Activated CD8-positive, alpha-beta memory T cell treated with anti-CD3 and anti-CD28 coated beads for 1 hour (primary cell): ENCODE measurements around the gene SPTLC3.

Source experiments
- DNase-seq, 2 donors: peaks; one replicate each; pipeline ENCODE4 v3.0.0-alpha.2; 2020; ENCODE audit warnings: low read depth in 1 of 2; ENCODE audit errors: extremely low read depth in 1 of 2

Gene SPTLC3

GRCh38 chr20:13028673-13029072 lies 19.9 kb downstream of the SPTLC3 start:
- no peak for DNase-seq

- no peak for DNase-seq
Measured at GRCh38 chr20:13029687-13030375, 21.1 kb downstream of the SPTLC3 start.

- no peak for DNase-seq
Measured at GRCh38 chr20:13031751-13032150, 23.0 kb downstream of the SPTLC3 start.

- DNase-seq: no peak
Measured at GRCh38 chr20:13034115-13034514, 25.3 kb downstream of the SPTLC3 start.

GRCh38 chr20:13034936-13035335 lies 26.2 kb downstream of the SPTLC3 start:
- no peak for DNase-seq

GRCh38 chr20:13035399-13036152 lies 26.8 kb downstream of the SPTLC3 start:
- DNase-seq: no peak

GRCh38 chr20:13037727-13038126 lies 29.0 kb downstream of the SPTLC3 start:
- DNase-seq: no peak

- DNase-seq: no peak
Measured at GRCh38 chr20:13041574-13042457, 33.0 kb downstream of the SPTLC3 start.

- no peak for DNase-seq
Measured at GRCh38 chr20:13042458-13042794, 33.7 kb downstream of the SPTLC3 start.

GRCh38 chr20:13046409-13046808 lies 37.6 kb downstream of the SPTLC3 start:
- no peak for DNase-seq

- DNase-seq: no peak
Measured at GRCh38 chr20:13054011-13054410, 45.2 kb downstream of the SPTLC3 start.

- DNase-seq: no peak
Measured at GRCh38 chr20:13058666-13059389, 50.1 kb downstream of the SPTLC3 start.

GRCh38 chr20:13059398-13060136 lies 50.8 kb downstream of the SPTLC3 start:
- no peak for DNase-seq

GRCh38 chr20:13060327-13060726 lies 51.6 kb downstream of the SPTLC3 start:
- DNase-seq: no peak

GRCh38 chr20:13061381-13061780 lies 52.6 kb downstream of the SPTLC3 start:
- no peak for DNase-seq

- no peak for DNase-seq
Measured at GRCh38 chr20:13062789-13063188, 54.0 kb downstream of the SPTLC3 start.

- DNase-seq: no peak
Measured at GRCh38 chr20:13068336-13068735, 59.6 kb downstream of the SPTLC3 start.

GRCh38 chr20:13081877-13082276 lies 73.1 kb downstream of the SPTLC3 start:
- no peak for DNase-seq

GRCh38 chr20:13082378-13082777 lies 73.6 kb downstream of the SPTLC3 start:
- DNase-seq: no peak

- DNase-seq: no peak
Measured at GRCh38 chr20:13085275-13085674, 76.5 kb downstream of the SPTLC3 start.
